ENCODE results near the gene CD59. TPM values are rescaled to one million over a fixed set of nuclear protein-coding genes. Genes with fewer than 3 reads are reported as not detected.

The CD59 gene
- total RNA-seq, 1 experiment from 2014 or later: 1,281 TPM

- no peaks in the 10 kb centered on the region for H3K4me1 Mint-ChIP-seq (ENCODE audit: low read depth, unreplicated experiment)
- intact Hi-C loops (cut with micrococcal nuclease; ENCODE audit: unreplicated experiment): no loop called here
- H3K27ac Mint-ChIP-seq (ENCODE audit: unreplicated experiment): no peak overlapping the region
Measured at GRCh38 chr11:33659370-33660139, 76.7 kb downstream of the CD59 start.

DNA sequence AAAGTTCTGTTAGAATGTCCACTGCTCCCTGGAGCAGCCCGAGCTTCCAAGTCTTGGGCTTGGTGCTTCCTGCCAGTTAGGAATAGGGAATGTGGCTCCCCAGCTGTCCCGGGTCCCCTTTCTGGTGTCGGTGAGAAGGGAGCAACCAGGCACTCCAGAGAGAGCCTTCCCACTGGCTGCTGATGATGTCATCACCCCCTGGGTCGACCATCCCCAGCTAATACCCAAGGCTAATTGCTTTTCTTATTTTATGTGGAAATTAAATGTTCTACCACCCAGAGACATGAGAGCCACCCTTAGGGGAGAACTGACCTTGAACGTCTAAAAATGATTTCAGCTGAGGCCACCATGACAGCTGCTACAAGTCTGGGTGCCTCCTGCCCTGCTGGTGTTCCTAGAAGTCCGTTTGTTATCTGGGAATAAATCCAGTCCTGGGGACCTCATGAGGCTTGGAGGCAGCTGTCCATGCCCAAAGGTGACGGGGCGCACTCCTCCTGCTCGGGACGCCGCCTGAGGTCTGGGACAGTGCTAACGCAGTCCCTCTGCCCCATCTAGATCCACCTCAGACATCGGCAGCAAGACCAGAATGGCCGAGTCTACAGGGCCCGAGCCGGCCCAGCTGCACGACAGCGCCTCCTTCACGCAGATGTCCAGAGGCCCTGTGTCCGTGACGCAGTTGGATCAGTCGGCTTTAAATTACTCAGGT is 77.9 kb downstream of the CD59 start:
- Mint-ChIP-seq H3K4me1 (ENCODE audit: low read depth, unreplicated experiment) (no peaks in the 10 kb centered on the region), H3K27ac (ENCODE audit: unreplicated experiment) (no peak overlapping the region), H3K27me3 (ENCODE audit: unreplicated experiment) (no peaks in the 10 kb centered on the region), H3K4me3 (ENCODE audit: low read depth, unreplicated experiment) (no peak overlapping the region), H3K36me3 (ENCODE audit: insufficient read depth, unreplicated experiment) (peaks cover 5% of the 10 kb centered on the region), H3K9me3 (ENCODE audit: low read depth, unreplicated experiment) (no peaks in the 10 kb centered on the region)
- CTCF ChIA-PET: no interaction called here
- intact Hi-C loops (cut with micrococcal nuclease; ENCODE audit: unreplicated experiment): no loop called here
- DNase-seq: no peak
- TF ChIP-seq, protein P1, sequence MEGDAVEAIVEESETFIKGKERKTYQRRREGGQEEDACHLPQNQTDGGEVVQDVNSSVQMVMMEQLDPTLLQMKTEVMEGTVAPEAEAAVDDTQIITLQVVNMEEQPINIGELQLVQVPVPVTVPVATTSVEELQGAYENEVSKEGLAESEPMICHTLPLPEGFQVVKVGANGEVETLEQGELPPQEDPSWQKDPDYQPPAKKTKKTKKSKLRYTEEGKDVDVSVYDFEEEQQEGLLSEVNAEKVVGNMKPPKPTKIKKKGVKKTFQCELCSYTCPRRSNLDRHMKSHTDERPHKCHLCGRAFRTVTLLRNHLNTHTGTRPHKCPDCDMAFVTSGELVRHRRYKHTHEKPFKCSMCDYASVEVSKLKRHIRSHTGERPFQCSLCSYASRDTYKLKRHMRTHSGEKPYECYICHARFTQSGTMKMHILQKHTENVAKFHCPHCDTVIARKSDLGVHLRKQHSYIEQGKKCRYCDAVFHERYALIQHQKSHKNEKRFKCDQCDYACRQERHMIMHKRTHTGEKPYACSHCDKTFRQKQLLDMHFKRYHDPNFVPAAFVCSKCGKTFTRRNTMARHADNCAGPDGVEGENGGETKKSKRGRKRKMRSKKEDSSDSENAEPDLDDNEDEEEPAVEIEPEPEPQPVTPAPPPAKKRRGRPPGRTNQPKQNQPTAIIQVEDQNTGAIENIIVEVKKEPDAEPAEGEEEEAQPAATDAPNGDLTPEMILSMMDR (IDR thresholded peaks at IDR 0.05; ENCODE audit: unreplicated experiment): no peak
- no TSS peak for BruUV-seq (replicated peaks)

More at GRCh38 chr11:33659370-33660139, 76.7 kb downstream of the CD59 start:
- no peaks in the 10 kb centered on the region for H3K27me3 Mint-ChIP-seq (ENCODE audit: unreplicated experiment)
- H3K9me3 Mint-ChIP-seq (ENCODE audit: low read depth, unreplicated experiment): no peaks in the 10 kb centered on the region
- TF ChIP-seq, protein P1 (IDR thresholded peaks at IDR 0.05; ENCODE audit: unreplicated experiment): no peak
- CTCF ChIA-PET: no interaction called here
- H3K4me3 Mint-ChIP-seq (ENCODE audit: low read depth, unreplicated experiment): no peak overlapping the region
- no TSS peak for BruUV-seq (replicated peaks)
- no peak for DNase-seq
- H3K36me3 Mint-ChIP-seq (ENCODE audit: insufficient read depth, unreplicated experiment): peaks cover 5% of the 10 kb centered on the region

DNA sequence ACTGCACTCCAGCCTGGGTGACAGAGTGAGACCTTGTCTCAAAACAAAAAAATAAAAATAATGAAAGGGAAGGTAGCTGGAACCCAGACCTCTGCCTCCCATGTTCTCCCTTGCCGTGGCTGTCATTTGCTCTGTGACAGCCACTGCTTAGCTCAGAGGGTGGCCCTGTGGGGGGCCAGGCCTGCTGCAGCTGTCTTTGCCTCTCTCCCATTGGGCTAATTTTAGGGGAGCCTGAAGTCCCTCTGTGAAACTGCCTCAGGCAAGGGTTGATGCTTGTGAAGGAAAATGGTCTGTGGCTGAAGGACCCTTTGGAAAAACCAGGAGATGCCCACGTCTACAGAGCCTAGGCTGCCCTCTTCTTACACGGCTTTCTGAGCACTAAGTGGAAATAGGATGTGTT is 78.5 kb downstream of the CD59 start:
- no peaks in the 10 kb centered on the region for H3K27me3 Mint-ChIP-seq (ENCODE audit: unreplicated experiment)

DNA sequence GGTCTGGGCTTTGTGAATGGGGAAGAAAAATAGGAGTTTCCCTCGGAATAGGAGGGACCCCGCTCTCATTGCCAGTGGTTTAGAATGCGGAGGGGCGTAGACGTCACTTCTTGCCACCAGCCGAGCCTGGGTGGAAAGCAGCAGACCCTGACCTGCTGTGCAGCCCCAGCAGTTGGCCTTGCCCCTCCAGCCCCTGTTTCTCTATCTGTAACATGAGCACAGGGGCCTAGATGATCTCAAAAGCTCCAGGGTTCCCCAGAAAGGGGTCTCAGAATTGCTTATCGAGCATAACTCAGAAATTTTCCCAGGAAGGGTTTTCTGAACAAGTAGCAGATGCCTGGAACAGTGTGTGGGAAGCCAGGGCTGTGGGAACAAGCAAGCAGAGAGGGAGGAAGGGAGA is 79.5 kb downstream of the CD59 start:
- Mint-ChIP-seq H3K36me3 (ENCODE audit: insufficient read depth, unreplicated experiment) (peaks cover 5% of the 10 kb centered on the region), H3K27me3 (ENCODE audit: unreplicated experiment) (no peaks in the 10 kb centered on the region), H3K27ac (ENCODE audit: unreplicated experiment) (no peak overlapping the region), H3K4me3 (ENCODE audit: low read depth, unreplicated experiment) (no peak overlapping the region), H3K9me3 (ENCODE audit: low read depth, unreplicated experiment) (no peaks in the 10 kb centered on the region), H3K4me1 (ENCODE audit: low read depth, unreplicated experiment) (no peaks in the 10 kb centered on the region)
- DNase-seq: no peak
- no TSS peak for BruUV-seq (replicated peaks)
- CTCF ChIA-PET: no interaction called here
- TF ChIP-seq, protein P1 (IDR thresholded peaks at IDR 0.05; ENCODE audit: unreplicated experiment): no peak
- intact Hi-C loops (cut with micrococcal nuclease; ENCODE audit: unreplicated experiment): no loop called here

More for the DNA sequence above, 78.5 kb downstream of the CD59 start:
- H3K4me1 Mint-ChIP-seq (ENCODE audit: low read depth, unreplicated experiment): no peaks in the 10 kb centered on the region
- no peak for DNase-seq
- no peaks in the 10 kb centered on the region for H3K9me3 Mint-ChIP-seq (ENCODE audit: low read depth, unreplicated experiment)
- intact Hi-C loops (cut with micrococcal nuclease; ENCODE audit: unreplicated experiment): no loop called here
- H3K4me3 Mint-ChIP-seq (ENCODE audit: low read depth, unreplicated experiment): no peak overlapping the region
- no peak overlapping the region for H3K27ac Mint-ChIP-seq (ENCODE audit: unreplicated experiment)
- CTCF ChIA-PET: no interaction called here
- TF ChIP-seq, protein P1 (IDR thresholded peaks at IDR 0.05; ENCODE audit: unreplicated experiment): no peak
- peaks cover 5% of the 10 kb centered on the region for H3K36me3 Mint-ChIP-seq (ENCODE audit: insufficient read depth, unreplicated experiment)
- BruUV-seq (replicated peaks): no TSS peak
